ENCODE results near the gene CHCHD6. TPM values are rescaled to one million over a fixed set of nuclear protein-coding genes. Genes with fewer than 3 reads are reported as not detected.

The CHCHD6 gene
- total RNA-seq, 4 donors from 2014 or later: 2.0 to 11.5 (median 10.0) TPM

- no peak for TF ChIP-seq CTCF (IDR thresholded peaks at IDR 0.05; ENCODE audit: low read depth)
Measured at GRCh38 chr3:126998320-126998719, 294.3 kb downstream of the CHCHD6 start.

GRCh38 chr3:126998728-126999127, 294.7 kb downstream of the CHCHD6 start:
- no peak for TF ChIP-seq CTCF (IDR thresholded peaks at IDR 0.05; ENCODE audit: low read depth)

GRCh38 chr3:126999383-126999782, 295.3 kb downstream of the CHCHD6 start:
- TF ChIP-seq CTCF (IDR thresholded peaks at IDR 0.05; ENCODE audit: low read depth): no peak

GRCh38 chr3:127000119-127000518, 296.1 kb downstream of the CHCHD6 start:
- TF ChIP-seq CTCF (IDR thresholded peaks at IDR 0.05; ENCODE audit: low read depth): no peak

- TF ChIP-seq CTCF (IDR thresholded peaks at IDR 0.05; ENCODE audit: low read depth): no peak
Measured at GRCh38 chr3:127000761-127001160, 296.7 kb downstream of the CHCHD6 start.

GRCh38 chr3:127001486-127002194, 297.6 kb downstream of the CHCHD6 start:
- no peak for TF ChIP-seq CTCF (IDR thresholded peaks at IDR 0.05; ENCODE audit: low read depth)

GRCh38 chr3:127002195-127003174, 298.4 kb downstream of the CHCHD6 start:
- TF ChIP-seq CTCF (IDR thresholded peaks at IDR 0.05; ENCODE audit: low read depth): no peak
